ENCODE data around the gene POU2F2. TPM values are rescaled to one million over a fixed set of nuclear protein-coding genes. Genes with fewer than 3 reads are reported as not detected.

POU2F2 gene
- total and polyA plus RNA-seq, 2 donors (not counting 3 experiments of a cell fraction or from before 2014, with no cell fraction given), result 4.0 to 4.1 TPM

GRCh38 chr19:42169486-42170413, 37.5 kb upstream of the POU2F2 start:
- H4K20me1 ChIP-seq (replicated peaks; ENCODE audit: control insufficient read depth, extremely low read depth, insufficient read depth, low read length), result no peaks in the 10 kb centered on the region
- dilution Hi-C loops (cut with MboI; ENCODE audit: extremely low pct_ligation_motif_present, low sequenced_read_pairs), result no loop called here
- intact Hi-C loops (cut with micrococcal nuclease), result no loop called here
- H3K27me3 ChIP-seq (ENCODE audit: control insufficient read depth in 2 of 2, insufficient read depth in 2 of 2, low read length in 2 of 2), result peaks cover 9 to 17% of the 10 kb centered on the region in 2 experiments
- no peak overlapping the region for H2AFZ ChIP-seq (ENCODE audit: low read depth, low read length)
- FAIRE-seq (no peak), DNase-seq (ENCODE audit: low read depth, low spot score) (no peak)
- ChIA-PET CTCF (interaction anchor here (0.6 kb wide), 1 partner anchor 13 kb away, joined by 3 read pairs; no protein-coding TSS in a partner anchor), POLR2A (no interaction called here)
- no peaks in the 10 kb centered on the region for H3K9me1 ChIP-seq (replicated peaks; ENCODE audit: control insufficient read depth, extremely low read depth, insufficient read depth, low read length)
- TF ChIP-seq POLR2AphosphoS5 (IDR thresholded peaks at IDR 0.05; ENCODE audit: insufficient read depth, low read depth, low read length), result no peak
- no peak for TF ChIP-seq CTCF (IDR thresholded peaks at IDR 0.05; ENCODE audit: extremely low read depth in 1 of 2, insufficient read depth in 1 of 2, low read depth in 1 of 2, low read length in 2 of 2)
- no peak for TF ChIP-seq GATA2 (IDR thresholded peaks at IDR 0.05; ENCODE audit: insufficient read depth, insufficient read length, low read depth, low read length)
- no peak for TF ChIP-seq JUN (IDR thresholded peaks at IDR 0.05; ENCODE audit: borderline replicate concordance, insufficient read depth, insufficient read length, low read depth)
- no peak for TF ChIP-seq FOS (IDR thresholded peaks at IDR 0.05; ENCODE audit: borderline replicate concordance, insufficient read depth, low read length)
- TF ChIP-seq MYC (IDR thresholded peaks at IDR 0.05; ENCODE audit: low read depth, low read length), result no peak
- TF ChIP-seq MAX (IDR thresholded peaks at IDR 0.05; ENCODE audit: insufficient read depth, insufficient read length), result no peak
- no peak for TF ChIP-seq POLR2A (IDR thresholded peaks at IDR 0.05; ENCODE audit: low read depth, low read length)
- no peak for TF ChIP-seq EZH2 (IDR thresholded peaks at IDR 0.05; ENCODE audit: borderline replicate concordance, low read depth, low read length, severe bottlenecking)
- BruUV-seq (replicated peaks), result no TSS peak
- no peaks in the 10 kb centered on the region for H3K36me3 ChIP-seq (ENCODE audit: control insufficient read depth in 2 of 2, extremely low read depth in 1 of 2, insufficient read depth in 2 of 2, low read length in 2 of 2)
- no peak overlapping the region for H3K4me2 ChIP-seq (ENCODE audit: insufficient read depth, low read length)
- H3K9ac ChIP-seq (replicated peaks; ENCODE audit: extremely low read depth, insufficient read depth, low read length), result no peak overlapping the region
- H3K27ac ChIP-seq (ENCODE audit: insufficient read depth, low read depth, low read length), result no peak overlapping the region
- no peaks in the 10 kb centered on the region for H3K4me1 ChIP-seq (ENCODE audit: control insufficient read depth, extremely low read depth, insufficient read depth, low read length)
- no peaks in the 10 kb centered on the region for H3K9me3 ChIP-seq (replicated peaks; ENCODE audit: control insufficient read depth, insufficient read depth, low read length)
- no peaks in the 10 kb centered on the region for H3K79me2 ChIP-seq (ENCODE audit: control insufficient read depth, insufficient read depth, low read length)
- no peak overlapping the region for H3K4me3 ChIP-seq (replicated peaks in 1 of 3; ENCODE audit: insufficient read depth in 1 of 3, low read depth in 1 of 3, low read length in 3 of 3)
